Neural cell (in vitro differentiated cells): ENCODE measurements around the gene BCL2A1. TPM values are rescaled to one million over a fixed set of nuclear protein-coding genes. Genes with fewer than 3 reads are reported as not detected.

Experiments
- H2AFZ ChIP-seq: fragments of 200-600, 300-800 bp; sonication (generic), shearing (Covaris generic); 2 replicates; pipeline ENCODE4 v1.6.0; 2014; ENCODE audit warnings: low read depth, mild to moderate bottlenecking, antibody characterized with exemption, low read length, moderate library complexity
- H3F3A ChIP-seq: fragments of 200-600 bp; shearing (Covaris generic); 2 replicates; pipeline ENCODE4 v1.6.1; 2016; ENCODE audit warnings: mild to moderate bottlenecking, moderate library complexity, mixed read lengths, antibody characterized with exemption, low read length; ENCODE audit not compliant: insufficient read depth, poor library complexity, severe bottlenecking
- H3K27ac ChIP-seq: fragments of 200-600, 300-800 bp; sonication (generic), shearing (Covaris generic); 2 replicates; pipeline ENCODE4 v1.5.1; 2014; ENCODE audit warnings: mild to moderate bottlenecking, low read length, moderate library complexity
- H3K27me3 ChIP-seq: fragments of 300-800, 200-600 bp; sonication (generic), shearing (Covaris generic); 2 replicates; pipeline ENCODE4 v1.6.0; 2014; ENCODE audit warnings: mild to moderate bottlenecking, low read depth, low read length, moderate library complexity; ENCODE audit not compliant: insufficient read depth
- H3K36me3 ChIP-seq: fragments of 300-800, 200-600 bp; sonication (generic), shearing (Covaris generic); 2 replicates; pipeline ENCODE4 v1.5.1; 2014; ENCODE audit warnings: mild to moderate bottlenecking, antibody characterized with exemption, low read length, moderate library complexity; ENCODE audit not compliant: insufficient read depth
- H3K4me2 ChIP-seq: fragments of 300-800, 200-600 bp; sonication (generic), shearing (Covaris generic); 2 replicates; pipeline ENCODE4 v1.6.0; 2014; ENCODE audit warnings: mild to moderate bottlenecking, low read length
- H3K4me3 ChIP-seq: fragments of 300-800, 200-600 bp; sonication (generic), shearing (Covaris generic); 2 replicates; pipeline ENCODE4 v1.5.1; 2014; ENCODE audit warnings: mild to moderate bottlenecking, low read length, moderate library complexity
- H3K79me2 ChIP-seq: fragments of 200-600 bp; shearing (Covaris generic); replicated peaks from 2 replicates; pipeline ENCODE4 v1.6.0; 2014; ENCODE audit warnings: mild to moderate bottlenecking, low read length, moderate library complexity; ENCODE audit not compliant: insufficient read depth
- H3K9ac ChIP-seq: fragments of 300-800, 200-600 bp; sonication (generic), shearing (Covaris generic); 2 replicates; pipeline ENCODE4 v1.6.1; 2016; ENCODE audit warnings: mild to moderate bottlenecking, low read length, mixed read lengths
- H3K9me2 ChIP-seq: fragments of 200-600 bp; shearing (Covaris generic); 2 replicates; pipeline ENCODE4 v1.6.1; 2016; ENCODE audit warnings: mild to moderate bottlenecking, low read length, mixed read lengths; ENCODE audit not compliant: insufficient read depth
- H3K9me3 ChIP-seq: fragments of 200-600, 300-800 bp; sonication (generic), shearing (Covaris generic); 2 replicates; pipeline ENCODE4 v1.6.1; 2016; ENCODE audit warnings: mild to moderate bottlenecking, mixed run types, low read length, moderate library complexity, mixed read lengths
- H4K20me1 ChIP-seq: fragments of 200-600 bp; shearing (Covaris generic); 2 replicates; pipeline ENCODE4 v1.6.1; 2016; ENCODE audit warnings: mild to moderate bottlenecking, mixed run types; ENCODE audit not compliant: insufficient read depth
- CTCF ChIP-seq: fragments of 450-650 bp; IDR thresholded peaks from 2 replicates; pipeline ENCODE4 v1.5.1; 2014; ENCODE audit warnings: antibody characterized with exemption, mild to moderate bottlenecking, moderate library complexity; ENCODE audit not compliant: poor library complexity, severe bottlenecking
- EP300 ChIP-seq: fragments of 450-650 bp; conservative IDR thresholded peaks from 2 replicates; pipeline ENCODE4 v1.6.1; 2014; ENCODE audit warnings: antibody characterized with exemption, mild to moderate bottlenecking, moderate library complexity; ENCODE audit not compliant: poor library complexity, severe bottlenecking
- EZH2 ChIP-seq: fragments of 200-600, 300-800 bp; shearing (Covaris generic), sonication (generic); IDR thresholded peaks from 2 replicates; pipeline ENCODE4 v1.6.1; 2014; ENCODE audit warnings: antibody characterized with exemption, low read length, borderline replicate concordance, mild to moderate bottlenecking; ENCODE audit not compliant: insufficient read depth, poor library complexity, severe bottlenecking
- MXI1 ChIP-seq: fragments of 450-650 bp; conservative IDR thresholded peaks from 2 replicates; pipeline ENCODE4 v1.6.1; 2014; ENCODE audit warnings: antibody characterized with exemption, mild to moderate bottlenecking; ENCODE audit not compliant: poor library complexity, severe bottlenecking
- POLR2AphosphoS5 ChIP-seq: IDR thresholded peaks from 2 replicates; pipeline ENCODE4 v1.6.1; 2012
- RAD21 ChIP-seq: fragments of 450-650 bp; conservative IDR thresholded peaks from 2 replicates; pipeline ENCODE4 v1.6.1; 2014; ENCODE audit warnings: antibody characterized with exemption, mild to moderate bottlenecking, moderate library complexity
- REST ChIP-seq: IDR thresholded peaks from 2 replicates; pipeline ENCODE4 v1.6.1; 2012; ENCODE audit warnings: borderline replicate concordance
- SMC3 ChIP-seq: fragments of 450-650 bp; conservative IDR thresholded peaks from 2 replicates; pipeline ENCODE4 v1.6.1; 2014; ENCODE audit warnings: antibody characterized with exemption, mild to moderate bottlenecking, moderate library complexity; ENCODE audit not compliant: poor library complexity
- TAF1 ChIP-seq: IDR thresholded peaks from 2 replicates; pipeline ENCODE4 v1.6.1; 2012; ENCODE audit warnings: low read depth
- polyA plus RNA-seq: library from polyadenylated mRNA; depleted of rRNA; stranded (reverse); fragments of >200 nt; gene quantifications from 2 replicates; pipeline ENCODE4 v1.2.3, GENCODE V29; 2014

Gene BCL2A1
- polyA plus RNA-seq, 1 donor from 2014 or later: not detected

- Histone ChIP-seq H3K9ac (no peak overlapping the region), H3K4me3 (no peak overlapping the region), H2AFZ (no peak overlapping the region), H3K4me2 (no peak overlapping the region), H3F3A (no peaks in the 10 kb centered on the region), H4K20me1 (no peaks in the 10 kb centered on the region), H3K36me3 (no peaks in the 10 kb centered on the region), H3K27ac (no peak overlapping the region), H3K9me3 (no peaks in the 10 kb centered on the region), H3K79me2 (no peaks in the 10 kb centered on the region), H3K9me2 (no peaks in the 10 kb centered on the region), H3K27me3 (no peaks in the 10 kb centered on the region)
- TF ChIP-seq MXI1 (no peak), RAD21 (no peak), CTCF (no peak), POLR2AphosphoS5 (no peak), TAF1 (no peak), SMC3 (no peak), EP300 (no peak), EZH2 (no peak), REST (no peak)
Measured at GRCh38 chr15:80010131-80010673, 39.2 kb upstream of the BCL2A1 start.

GRCh38 chr15:80007532-80007931 is 36.5 kb upstream of the BCL2A1 start:
- Histone ChIP-seq H3K79me2 (no peaks in the 10 kb centered on the region), H3K4me3 (no peak overlapping the region), H3K36me3 (no peaks in the 10 kb centered on the region), H3F3A (no peaks in the 10 kb centered on the region), H3K4me2 (no peak overlapping the region), H4K20me1 (no peaks in the 10 kb centered on the region), H3K27me3 (no peaks in the 10 kb centered on the region), H3K27ac (no peak overlapping the region), H3K9me3 (no peaks in the 10 kb centered on the region), H2AFZ (no peak overlapping the region), H3K9ac (no peak overlapping the region), H3K9me2 (no peaks in the 10 kb centered on the region)
- TF ChIP-seq EP300: no peak
- TF ChIP-seq REST: no peak
- no peak for TF ChIP-seq CTCF
- TF ChIP-seq EZH2: no peak
- TF ChIP-seq POLR2AphosphoS5: no peak
- TF ChIP-seq SMC3: no peak
- TF ChIP-seq MXI1: no peak
- TF ChIP-seq RAD21: no peak
- TF ChIP-seq TAF1: no peak
